ENCODE measurements around the gene ZNF133.

DNA sequence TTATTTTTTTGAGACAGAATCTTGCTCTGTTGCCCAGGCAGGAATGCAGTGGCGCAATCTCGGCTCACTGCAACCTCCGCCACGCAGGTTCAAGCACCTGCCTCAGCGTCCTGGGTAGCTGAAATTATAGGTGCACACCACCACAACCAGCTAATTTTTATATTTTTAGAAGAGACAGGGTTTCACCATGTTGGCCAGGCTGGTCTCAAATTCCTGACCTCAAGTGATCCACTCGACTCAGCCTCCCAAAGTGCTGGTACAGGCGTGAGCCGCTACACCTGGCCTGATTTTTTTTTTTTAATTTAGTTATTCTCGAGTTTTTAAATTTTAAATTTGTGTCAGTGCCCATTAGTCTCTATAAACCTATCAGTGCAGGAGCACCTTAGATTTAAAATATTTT is 24.4 kb downstream of the ZNF133 start:
- TF ChIP-seq, protein P1, sequence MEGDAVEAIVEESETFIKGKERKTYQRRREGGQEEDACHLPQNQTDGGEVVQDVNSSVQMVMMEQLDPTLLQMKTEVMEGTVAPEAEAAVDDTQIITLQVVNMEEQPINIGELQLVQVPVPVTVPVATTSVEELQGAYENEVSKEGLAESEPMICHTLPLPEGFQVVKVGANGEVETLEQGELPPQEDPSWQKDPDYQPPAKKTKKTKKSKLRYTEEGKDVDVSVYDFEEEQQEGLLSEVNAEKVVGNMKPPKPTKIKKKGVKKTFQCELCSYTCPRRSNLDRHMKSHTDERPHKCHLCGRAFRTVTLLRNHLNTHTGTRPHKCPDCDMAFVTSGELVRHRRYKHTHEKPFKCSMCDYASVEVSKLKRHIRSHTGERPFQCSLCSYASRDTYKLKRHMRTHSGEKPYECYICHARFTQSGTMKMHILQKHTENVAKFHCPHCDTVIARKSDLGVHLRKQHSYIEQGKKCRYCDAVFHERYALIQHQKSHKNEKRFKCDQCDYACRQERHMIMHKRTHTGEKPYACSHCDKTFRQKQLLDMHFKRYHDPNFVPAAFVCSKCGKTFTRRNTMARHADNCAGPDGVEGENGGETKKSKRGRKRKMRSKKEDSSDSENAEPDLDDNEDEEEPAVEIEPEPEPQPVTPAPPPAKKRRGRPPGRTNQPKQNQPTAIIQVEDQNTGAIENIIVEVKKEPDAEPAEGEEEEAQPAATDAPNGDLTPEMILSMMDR (conservative IDR thresholded peaks at IDR 0.05): no peak
- TF ChIP-seq EZH2 (IDR thresholded peaks at IDR 0.05; ENCODE audit: low read depth): no peak

Measured in PC-9 (cell line).